H9 (cell line): ENCODE data around the gene PLCH1. TPM values are rescaled to one million over a fixed set of nuclear protein-coding genes. Genes with fewer than 3 reads are reported as not detected.

Source experiments
- DNase-seq: peaks from one replicate; pipeline ENCODE4 v3.0.0-alpha.2; 2017
- H2AFZ ChIP-seq: one replicate; pipeline ENCODE4 v1.6.1; 2013; ENCODE audit warnings: mild to moderate bottlenecking, low read length, control low read depth, moderate library complexity
- H2AK5ac ChIP-seq: 2 replicates; pipeline ENCODE4 v1.6.1; 2013; ENCODE audit warnings: low read length, control low read depth, mixed read lengths; ENCODE audit not compliant: insufficient read length
- H2BK120ac ChIP-seq: one replicate; pipeline ENCODE4 v1.6.1; 2013; ENCODE audit warnings: low read depth, mild to moderate bottlenecking, low read length, control low read depth, inconsistent platforms; ENCODE audit not compliant: poor library complexity, severe bottlenecking
- H2BK12ac ChIP-seq: 2 replicates; pipeline ENCODE4 v1.6.1; 2013; ENCODE audit warnings: low read length, control low read depth, mixed read lengths, low read depth; ENCODE audit not compliant: insufficient read length
- H2BK15ac ChIP-seq: 2 replicates; pipeline ENCODE4 v1.6.1; 2013; ENCODE audit warnings: low read depth, low read length, control low read depth
- H2BK20ac ChIP-seq: one replicate; pipeline ENCODE4 v1.6.1; 2013; ENCODE audit warnings: low read depth, mild to moderate bottlenecking, low read length, control low read depth, inconsistent platforms; ENCODE audit not compliant: poor library complexity, severe bottlenecking
- H2BK5ac ChIP-seq: 2 replicates; pipeline ENCODE4 v1.6.1; 2013; ENCODE audit warnings: low read length, control low read depth, mixed read lengths; ENCODE audit not compliant: insufficient read length
- H3K14ac ChIP-seq: 2 replicates; pipeline ENCODE4 v1.6.1; 2013; ENCODE audit warnings: low read length, control low read depth; ENCODE audit not compliant: insufficient read depth
- H3K18ac ChIP-seq: 2 replicates; pipeline ENCODE4 v1.6.1; 2013; ENCODE audit warnings: low read depth, mild to moderate bottlenecking, mixed read lengths, low read length, control low read depth; ENCODE audit not compliant: insufficient read length
- H3K23ac ChIP-seq: 2 replicates; pipeline ENCODE4 v1.6.1; 2013; ENCODE audit warnings: low read length, control low read depth, mixed read lengths, low read depth; ENCODE audit not compliant: insufficient read length
- H3K23me2 ChIP-seq: 2 replicates; pipeline ENCODE4 v1.6.1; 2013; ENCODE audit warnings: low read depth, mild to moderate bottlenecking, mixed read lengths, low read length, control low read depth; ENCODE audit not compliant: insufficient read length, poor library complexity, severe bottlenecking
- H3K27ac ChIP-seq: 2 replicates; pipeline ENCODE4 v1.5.1; 2013; ENCODE audit warnings: low read length, control low read depth, mixed read lengths, low read depth; ENCODE audit not compliant: insufficient read length
- H3K27me3 ChIP-seq: 2 replicates; pipeline ENCODE4 v1.6.1; 2013; ENCODE audit warnings: low read length, control low read depth, inconsistent platforms; ENCODE audit not compliant: insufficient read depth
- H3K4ac ChIP-seq: 2 replicates; pipeline ENCODE4 v1.6.1; 2013; ENCODE audit warnings: low read depth, mild to moderate bottlenecking, control low read depth, inconsistent platforms, low read length, moderate library complexity
- H3K4me1 ChIP-seq: 2 replicates; pipeline ENCODE4 v1.6.1; 2013; ENCODE audit warnings: low read length, control low read depth, inconsistent platforms; ENCODE audit not compliant: insufficient read depth
- H3K4me2 ChIP-seq: 2 replicates; pipeline ENCODE4 v1.6.1; 2013; ENCODE audit warnings: low read length, control low read depth, mixed read lengths; ENCODE audit not compliant: insufficient read length, insufficient read depth
- H3K56ac ChIP-seq: 2 replicates; pipeline ENCODE4 v1.6.1; 2013; ENCODE audit warnings: low read depth, mild to moderate bottlenecking, mixed read lengths, low read length, control low read depth; ENCODE audit not compliant: insufficient read length
- H3K79me1 ChIP-seq: 2 replicates; pipeline ENCODE4 v1.6.1; 2013; ENCODE audit warnings: low read depth, mild to moderate bottlenecking, moderate library complexity, low read length, control low read depth, inconsistent platforms; ENCODE audit not compliant: insufficient read depth, poor library complexity, severe bottlenecking
- H3K79me2 ChIP-seq: 2 replicates; pipeline ENCODE4 v1.6.1; 2013; ENCODE audit warnings: low read length, control low read depth, inconsistent platforms; ENCODE audit not compliant: insufficient read depth
- H3K9ac ChIP-seq: 2 replicates; pipeline ENCODE4 v1.6.1; 2013; ENCODE audit warnings: low read length, control low read depth, mixed read lengths; ENCODE audit not compliant: insufficient read length; ENCODE audit errors: extremely low read depth
- H3K9me3 ChIP-seq: one replicate; pipeline ENCODE4 v1.6.1; 2013; ENCODE audit warnings: low read depth, low read length, inconsistent platforms; ENCODE audit not compliant: control insufficient read depth
- H3T11ph ChIP-seq: one replicate; pipeline ENCODE4 v1.6.1; 2013; ENCODE audit warnings: mild to moderate bottlenecking, low read length, control low read depth, inconsistent platforms
- H4K20me1 ChIP-seq: one replicate; pipeline ENCODE4 v1.6.1; 2013; ENCODE audit not compliant: control insufficient read depth, insufficient read length, insufficient read depth
- H4K5ac ChIP-seq: 2 replicates; pipeline ENCODE4 v1.6.1; 2013; ENCODE audit warnings: low read depth, mild to moderate bottlenecking, mixed read lengths, low read length, control low read depth; ENCODE audit not compliant: insufficient read length
- H4K8ac ChIP-seq: replicated peaks from 2 replicates; pipeline ENCODE4 v1.6.1; 2013; ENCODE audit warnings: low read length, control low read depth, mixed read lengths, low read depth; ENCODE audit not compliant: insufficient read length
- H4K91ac ChIP-seq: 2 replicates; pipeline ENCODE4 v1.6.1; 2013; ENCODE audit warnings: low read depth, mild to moderate bottlenecking, moderate library complexity, mixed read lengths, low read length, control low read depth; ENCODE audit not compliant: insufficient read length
- H3K27ac Mint-ChIP-seq, 3 experiments: 2 replicates in 2 of 3; 3 replicates in 1 of 3; pipeline ENCODE4 v1.8.0; 2020 to 2021; ENCODE audit warnings: mixed read lengths in 3 of 3, mild to moderate bottlenecking in 1 of 3, moderate library complexity in 1 of 3
- H3K27me3 Mint-ChIP-seq: 2 replicates; pipeline ENCODE4 v1.8.0; 2021; ENCODE audit warnings: low read depth, mild to moderate bottlenecking, moderate library complexity, mixed read lengths
- H3K36me3 Mint-ChIP-seq, 3 experiments: 2 replicates in 2 of 3; 3 replicates in 1 of 3; pipeline ENCODE4 v1.8.0; 2020 to 2021; ENCODE audit warnings: low read depth in 3 of 3, mixed read lengths in 3 of 3; ENCODE audit not compliant: insufficient read depth in 1 of 3
- H3K4me1 Mint-ChIP-seq, 2 experiments: 2 replicates each; pipeline ENCODE4 v1.8.0; 2020; ENCODE audit warnings: mixed read lengths in 2 of 2
- H3K4me3 Mint-ChIP-seq, 2 experiments: 2 replicates in 1 of 2; 3 replicates in 1 of 2; pipeline ENCODE4 v1.8.0; 2020 to 2021; ENCODE audit warnings: mild to moderate bottlenecking in 2 of 2, mixed read lengths in 2 of 2, moderate library complexity in 1 of 2
- H3K9me3 Mint-ChIP-seq, 2 experiments: 2 replicates in 1 of 2; 3 replicates in 1 of 2; pipeline ENCODE4 v1.8.0; 2020; ENCODE audit warnings: mild to moderate bottlenecking in 2 of 2, mixed read lengths in 2 of 2, moderate library complexity in 1 of 2
- WGBS: extraction: QIAGEN DNeasy Blood & Tissue Kit; methylation state at CpG from one replicate; pipeline ENCODE4 v1.1.7; 2013; ENCODE audit warnings: missing lambda C conversion rate, low lambda C conversion rate, mixed read lengths; ENCODE audit not compliant: insufficient read length; ENCODE audit errors: extremely low coverage; 5-methylcytosine and 5-hydroxymethylcytosine counted together
- total RNA-seq: library from RNA; stranded (reverse); gene quantifications from 2 replicates; pipeline ENCODE4 v1.2.1, GENCODE V29; 2021
- TF ChIP-seq, protein P1 (sequence below): fragments of 200-600 bp; sonication (generic); conservative IDR thresholded peaks from 3 replicates; pipeline ENCODE4 v1.8.0; 2021; ENCODE audit warnings: antibody characterized with exemption, mild to moderate bottlenecking

Gene PLCH1
- total RNA-seq, 1 experiment from 2014 or later: 19.0 TPM

- TF ChIP-seq, protein P1, sequence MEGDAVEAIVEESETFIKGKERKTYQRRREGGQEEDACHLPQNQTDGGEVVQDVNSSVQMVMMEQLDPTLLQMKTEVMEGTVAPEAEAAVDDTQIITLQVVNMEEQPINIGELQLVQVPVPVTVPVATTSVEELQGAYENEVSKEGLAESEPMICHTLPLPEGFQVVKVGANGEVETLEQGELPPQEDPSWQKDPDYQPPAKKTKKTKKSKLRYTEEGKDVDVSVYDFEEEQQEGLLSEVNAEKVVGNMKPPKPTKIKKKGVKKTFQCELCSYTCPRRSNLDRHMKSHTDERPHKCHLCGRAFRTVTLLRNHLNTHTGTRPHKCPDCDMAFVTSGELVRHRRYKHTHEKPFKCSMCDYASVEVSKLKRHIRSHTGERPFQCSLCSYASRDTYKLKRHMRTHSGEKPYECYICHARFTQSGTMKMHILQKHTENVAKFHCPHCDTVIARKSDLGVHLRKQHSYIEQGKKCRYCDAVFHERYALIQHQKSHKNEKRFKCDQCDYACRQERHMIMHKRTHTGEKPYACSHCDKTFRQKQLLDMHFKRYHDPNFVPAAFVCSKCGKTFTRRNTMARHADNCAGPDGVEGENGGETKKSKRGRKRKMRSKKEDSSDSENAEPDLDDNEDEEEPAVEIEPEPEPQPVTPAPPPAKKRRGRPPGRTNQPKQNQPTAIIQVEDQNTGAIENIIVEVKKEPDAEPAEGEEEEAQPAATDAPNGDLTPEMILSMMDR: no peak
- Histone ChIP-seq H4K5ac (no peak overlapping the region), H3K14ac (no peak overlapping the region), H3K79me2 (no peaks in the 10 kb centered on the region), H3T11ph (no peak overlapping the region), H3K23me2 (peaks cover 13% of the 10 kb centered on the region), H2BK12ac (no peak overlapping the region), H3K27me3 (no peaks in the 10 kb centered on the region), H3K56ac (no peak overlapping the region), H3K4me2 (no peak overlapping the region), H4K8ac (no peak overlapping the region), H2AFZ (no peak overlapping the region), H2BK15ac (no peak overlapping the region), H3K9ac (no peak overlapping the region), H2BK5ac (no peak overlapping the region), H3K27ac (no peak overlapping the region), H3K18ac (no peak overlapping the region), H4K91ac (no peak overlapping the region), H4K20me1 (no peaks in the 10 kb centered on the region), H3K4me1 (peaks cover 7% of the 10 kb centered on the region), H2BK120ac (no peak overlapping the region), H2BK20ac (no peak overlapping the region), H3K9me3 (no peaks in the 10 kb centered on the region), H3K79me1 (no peaks in the 10 kb centered on the region), H3K23ac (no peak overlapping the region), H3K4ac (no peak overlapping the region), H2AK5ac (no peak overlapping the region)
- peak overlapping the region in 2 of 3 experiments; percentile 94 to 99; a peak in 4 of 7 replicates for H3K27ac Mint-ChIP-seq
- H3K27me3 Mint-ChIP-seq: no peaks in the 10 kb centered on the region
- H3K4me1 Mint-ChIP-seq: peaks cover 59 to 62% of the 10 kb centered on the region in 2 experiments
- WGBS: no CpG with 5 or more reads among the region's 1 CpG
- no peak for DNase-seq
- 0 out of 7 replicates have a peak, but pooled peaks cover 0 to 1% (median 0%) of the 10 kb centered on the region in 3 experiments for H3K36me3 Mint-ChIP-seq
- no peaks in the 10 kb centered on the region; a peak in 1 of 5 replicates for H3K9me3 Mint-ChIP-seq
- H3K4me3 Mint-ChIP-seq: peak overlapping the region; percentile 51 to 72
Observed at GRCh38 chr3:155746703-155747102, 1.8 kb upstream of the PLCH1 start.
